Cortex of kidney (tissue), 1 donor: ENCODE results near the gene RNF145.

Experiments
- DNase-seq: peaks from one replicate; lab custom pipeline; 2025; lab: John Stamatoyannopoulos, UW

RNF145 gene

DNA sequence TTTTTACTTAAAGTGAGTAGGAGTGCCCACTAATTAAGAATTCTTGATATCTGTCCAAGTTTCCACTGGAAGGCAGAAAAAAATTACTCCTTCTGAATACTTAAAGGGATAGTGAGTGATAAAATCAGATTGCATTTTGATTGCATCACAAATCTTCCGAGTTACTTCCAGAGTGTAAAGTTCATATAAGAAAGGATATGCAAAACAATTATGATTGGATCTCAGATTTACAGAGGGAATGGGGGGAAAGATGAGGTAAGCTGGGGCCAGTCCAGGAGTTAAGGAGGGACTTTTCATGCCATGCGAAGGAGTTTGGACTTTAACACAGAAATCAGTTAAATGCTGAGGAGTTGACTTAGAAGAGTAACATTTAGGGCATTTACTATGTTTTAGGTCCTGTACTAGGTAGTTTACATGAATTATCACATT, 9.3 kb upstream of the RNF145 start:
- no peak for DNase-seq

DNA sequence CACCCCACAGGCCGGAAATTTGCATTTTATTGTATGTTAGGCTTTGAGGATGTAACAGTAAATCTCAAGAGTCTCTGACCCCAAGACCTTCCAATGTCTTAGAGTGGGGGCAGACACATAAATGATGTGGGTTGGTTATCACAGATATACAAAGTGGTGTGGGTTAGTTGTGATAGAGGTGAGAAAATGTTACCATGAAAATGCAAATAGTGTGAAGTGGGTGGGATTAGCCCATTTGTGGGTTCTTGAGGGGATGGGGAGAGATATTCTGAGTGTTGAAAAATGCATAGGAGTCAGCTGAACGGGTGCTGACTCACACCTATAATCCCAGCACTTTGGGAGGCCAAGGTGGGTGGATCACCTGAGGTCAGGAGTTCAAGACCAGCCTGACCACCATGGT, 7.9 kb upstream of the RNF145 start:
- DNase-seq: no peak

DNA sequence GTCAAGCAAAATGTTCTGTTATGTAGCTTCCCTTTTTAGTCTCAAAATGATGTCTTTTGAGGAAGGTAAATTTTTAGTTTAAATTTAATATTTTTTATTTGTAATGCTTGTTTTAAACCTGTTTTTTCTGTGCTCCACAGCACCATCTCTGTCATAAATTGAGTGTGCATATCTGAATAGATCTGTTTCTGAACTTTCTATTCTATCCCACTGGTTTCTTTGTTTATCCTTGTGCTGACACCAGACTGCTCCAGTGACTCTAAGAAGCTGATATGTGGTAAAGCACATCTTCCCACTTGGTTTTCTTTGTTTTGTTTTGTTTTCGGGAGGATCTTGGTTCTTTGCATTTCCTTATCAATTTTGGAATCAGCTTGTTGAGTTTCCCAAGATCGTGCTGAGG, 7.1 kb upstream of the RNF145 start:
- no peak for DNase-seq

DNA sequence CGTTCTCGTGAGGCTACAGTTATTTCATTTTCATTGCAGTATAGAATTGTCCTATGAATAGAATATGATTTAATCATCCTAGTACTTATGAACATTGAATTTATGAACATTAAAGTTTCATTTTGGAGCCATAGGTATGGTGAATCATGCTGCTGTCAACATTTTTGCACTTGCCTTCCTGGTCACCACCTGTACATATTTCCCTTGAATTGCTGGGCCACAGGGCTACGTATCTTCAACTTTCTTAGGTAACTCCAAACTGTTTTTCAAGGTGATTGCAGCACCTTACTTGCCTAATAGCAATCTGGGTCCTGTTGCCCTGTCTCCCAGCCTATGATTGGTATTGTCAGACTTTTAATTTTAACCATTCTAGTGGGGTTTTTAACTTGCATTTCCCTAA, 6.5 kb upstream of the RNF145 start:
- no peak for DNase-seq

DNA sequence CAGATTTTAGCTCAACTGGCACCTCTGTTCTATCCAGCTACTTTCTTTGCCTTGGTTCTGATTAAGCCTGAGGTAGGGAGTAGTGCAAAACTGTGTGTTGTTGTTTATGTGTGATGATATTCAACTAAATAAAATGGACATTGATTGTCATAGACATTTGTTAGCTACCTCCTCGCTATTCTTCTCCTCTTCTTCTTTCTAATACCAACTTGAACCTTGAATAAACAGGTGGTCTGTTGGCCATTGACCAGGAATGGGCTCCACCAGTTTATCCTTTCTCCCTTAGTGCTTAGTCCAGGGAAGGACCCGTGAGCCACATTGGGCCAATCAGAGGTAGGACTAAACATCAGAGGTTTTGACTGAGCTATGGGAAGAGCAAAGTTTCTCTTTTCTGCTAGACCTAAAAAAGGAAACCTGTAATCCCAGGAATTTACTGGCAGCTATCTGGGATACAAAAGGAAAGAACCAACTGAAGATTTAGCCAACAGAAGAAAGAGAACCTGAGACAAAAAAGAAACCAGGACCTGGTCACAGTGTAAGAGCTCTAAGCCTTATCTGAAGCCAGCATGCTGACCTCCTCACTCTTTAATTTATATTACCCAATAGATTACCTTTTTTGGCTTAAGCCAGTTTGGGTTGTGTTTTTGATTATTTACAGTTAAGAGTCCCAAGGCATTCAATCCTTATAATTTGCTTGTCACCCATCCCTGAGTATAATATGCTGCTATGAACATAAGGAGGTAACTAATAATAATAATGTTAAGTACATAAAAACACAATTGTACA, 5.3 kb upstream of the RNF145 start:
- no peak for DNase-seq

DNA sequence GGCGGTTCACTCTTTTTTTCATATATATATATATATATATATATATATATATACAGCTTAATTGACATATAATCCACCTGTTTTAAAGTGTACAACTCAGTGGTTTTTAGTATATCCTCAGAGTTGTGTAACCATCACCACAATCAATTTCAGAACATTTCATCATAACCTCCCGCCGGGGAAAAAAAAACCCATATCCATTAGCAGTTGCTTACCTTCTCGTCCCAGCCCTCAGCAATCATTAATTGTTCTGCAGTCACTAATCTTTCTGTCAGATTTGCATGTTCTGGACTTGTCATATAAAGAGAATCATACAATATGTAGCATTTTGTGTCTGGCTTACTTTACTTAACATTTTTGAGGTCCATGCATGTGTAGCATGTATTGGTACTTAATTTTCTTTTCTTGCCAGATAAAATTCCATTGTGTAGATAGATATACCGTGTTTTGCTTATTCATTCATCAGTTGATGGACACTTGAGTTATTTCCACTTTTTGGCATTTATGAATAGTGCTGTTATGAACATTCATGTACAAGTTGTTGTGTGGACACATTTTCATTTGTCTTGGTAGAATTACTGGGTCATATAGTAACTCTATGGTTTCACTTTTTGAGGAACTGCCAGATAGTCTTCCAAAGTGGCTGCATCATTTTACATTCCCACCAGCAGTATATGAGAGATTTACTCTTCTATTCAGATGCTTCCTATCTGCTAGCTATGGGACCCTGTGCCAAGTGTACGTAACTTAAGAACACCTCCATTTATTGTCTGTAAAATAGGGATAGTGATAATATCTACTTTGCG, 3.5 kb upstream of the RNF145 start:
- no peak for DNase-seq

DNA sequence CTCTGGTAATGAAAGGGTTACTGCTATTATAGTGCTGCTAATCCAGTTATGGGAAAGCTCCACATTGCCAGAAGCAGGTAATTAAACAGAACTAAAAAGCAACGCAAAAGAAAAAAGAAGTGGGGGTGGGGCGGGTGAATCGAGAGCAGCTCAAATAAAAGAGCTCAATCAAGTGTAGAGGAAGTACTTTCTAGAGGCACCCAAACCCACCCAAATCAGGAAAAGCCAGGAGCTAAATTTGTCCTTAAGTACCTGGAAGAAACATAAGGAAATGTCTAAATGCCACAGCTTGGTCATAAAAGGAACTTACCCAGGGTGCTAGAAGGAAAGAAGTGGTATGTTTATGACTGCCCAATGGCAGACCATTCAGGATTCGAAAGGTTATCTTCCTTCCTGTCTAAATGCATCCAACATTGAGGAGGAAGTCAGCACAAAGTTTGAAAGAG, 2.4 kb upstream of the RNF145 start:
- no peak for DNase-seq

DNA sequence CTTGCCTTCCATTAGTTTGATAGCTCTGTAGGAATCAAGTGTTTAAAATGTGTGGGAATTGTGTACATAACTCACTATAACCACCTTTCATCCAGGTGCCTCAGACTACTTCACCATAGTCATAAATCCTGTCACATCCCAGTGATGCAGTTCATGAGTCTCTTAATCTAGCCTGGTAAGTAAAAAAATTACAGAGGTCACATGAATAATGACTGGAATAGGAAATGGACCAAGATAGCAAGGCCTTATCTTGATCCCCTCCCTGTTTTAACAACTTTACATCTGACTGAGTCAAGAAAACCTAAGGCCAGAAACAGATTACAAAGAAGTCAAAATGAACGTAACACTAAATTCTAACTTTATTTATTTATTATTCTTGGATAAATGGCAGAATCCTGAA, 1.5 kb upstream of the RNF145 start:
- no peak for DNase-seq

DNA sequence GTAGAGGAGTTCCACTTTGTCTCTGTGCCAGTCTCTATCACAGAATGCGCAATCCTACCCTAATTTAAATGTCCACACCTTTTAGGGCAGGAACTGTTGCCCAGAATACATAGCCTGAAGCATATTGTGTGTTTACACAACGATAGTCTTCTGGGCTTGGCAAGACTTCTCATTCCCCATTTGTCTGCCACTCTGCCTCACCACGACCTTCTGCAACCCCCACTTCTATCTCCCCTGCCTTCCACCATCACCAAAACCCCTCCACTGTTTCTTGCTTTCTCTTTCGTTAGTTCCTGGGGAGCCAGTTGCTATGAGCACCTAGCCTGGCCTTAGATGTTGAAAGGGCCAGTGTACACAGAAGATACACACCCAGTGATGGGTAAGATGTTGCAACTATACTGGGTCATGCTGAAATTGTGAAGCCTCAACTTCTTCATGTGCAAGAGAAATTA, 883 bp upstream of the RNF145 start:
- DNase-seq: no peak

DNA sequence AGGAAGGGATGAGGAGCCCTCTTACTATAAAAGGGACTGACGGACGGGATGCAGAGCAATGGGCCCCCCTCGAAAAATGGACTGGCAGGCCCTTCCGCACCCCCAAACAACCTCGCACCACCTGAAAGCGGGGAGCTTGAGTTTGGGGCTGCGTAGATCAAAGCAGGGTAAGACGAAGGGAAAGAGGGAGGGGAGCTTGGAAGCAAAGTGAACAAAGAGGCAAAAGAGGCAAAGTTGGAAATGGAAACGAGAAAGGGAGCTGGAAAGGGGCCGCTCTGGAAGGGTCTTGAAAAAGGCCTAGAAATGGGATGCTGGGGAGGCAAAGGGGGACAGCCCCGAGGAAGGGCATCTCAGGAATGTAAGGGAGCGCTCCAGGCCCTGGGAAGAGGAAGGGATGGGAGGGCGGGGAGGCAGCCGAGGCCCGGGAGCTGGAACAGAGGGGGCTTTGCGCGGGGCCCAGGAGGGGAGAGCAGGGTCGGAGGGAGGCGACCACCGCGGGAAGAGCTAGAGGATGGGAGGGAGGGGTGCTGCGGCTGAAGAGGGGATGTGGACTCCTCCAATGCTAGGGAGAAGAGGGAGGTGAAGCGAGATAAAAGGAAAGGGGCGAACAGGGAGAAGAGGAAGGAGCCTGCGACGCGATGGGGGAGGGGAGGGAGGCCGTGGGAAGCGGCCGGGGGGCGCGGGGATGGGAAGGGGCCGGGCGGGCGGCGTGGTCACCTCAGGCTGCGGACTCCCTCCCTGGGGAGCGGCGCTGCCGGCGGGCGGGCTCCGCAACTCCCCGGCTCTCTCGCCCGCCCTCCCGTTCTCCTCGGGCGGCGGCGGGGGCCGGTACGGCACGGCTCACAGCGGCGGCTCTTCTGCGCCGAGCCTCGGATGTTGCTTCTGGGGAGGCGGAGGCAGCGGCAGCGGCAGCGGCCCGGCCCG, 577 bp downstream of the RNF145 start:
- no peak for DNase-seq

DNA sequence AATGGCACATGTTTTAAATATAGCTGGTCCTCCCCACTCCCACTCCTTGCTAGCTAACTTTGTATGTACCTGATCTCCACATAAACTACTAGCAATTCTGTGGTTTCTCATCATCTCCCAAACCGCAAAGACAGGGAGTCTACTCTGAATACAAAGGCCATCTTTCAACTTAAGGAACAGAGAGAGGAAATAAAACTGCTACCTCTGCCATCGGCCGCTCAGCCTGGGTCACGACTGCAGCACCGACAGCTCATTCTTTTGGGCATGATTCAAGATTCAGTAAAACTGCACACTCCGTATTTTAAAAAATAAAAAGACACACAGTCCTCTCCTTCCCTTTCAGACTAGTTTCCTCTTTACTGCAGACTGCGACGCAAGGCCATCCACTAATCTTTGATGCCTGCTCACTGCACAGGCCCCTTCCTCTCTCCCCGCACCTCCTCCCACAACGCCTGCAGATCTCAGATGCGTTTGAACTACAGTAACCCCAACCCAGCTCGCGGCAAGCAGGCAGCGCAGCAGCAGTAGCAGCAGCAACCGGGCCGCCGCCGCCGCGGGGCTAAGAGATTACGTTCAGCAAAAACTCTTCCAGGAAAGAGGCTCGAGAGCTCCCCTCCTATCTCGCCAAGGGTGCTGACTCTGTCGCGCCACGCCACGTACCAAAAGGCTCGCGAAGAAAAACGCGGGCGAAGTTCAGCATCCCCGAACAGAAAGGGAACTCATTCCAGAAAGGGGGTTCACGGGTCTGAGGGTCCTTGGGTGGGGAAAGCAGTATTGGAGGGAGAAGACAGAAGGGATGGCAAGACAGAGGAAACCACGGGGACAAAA, 1.5 kb downstream of the RNF145 start:
- DNase-seq: no peak

DNA sequence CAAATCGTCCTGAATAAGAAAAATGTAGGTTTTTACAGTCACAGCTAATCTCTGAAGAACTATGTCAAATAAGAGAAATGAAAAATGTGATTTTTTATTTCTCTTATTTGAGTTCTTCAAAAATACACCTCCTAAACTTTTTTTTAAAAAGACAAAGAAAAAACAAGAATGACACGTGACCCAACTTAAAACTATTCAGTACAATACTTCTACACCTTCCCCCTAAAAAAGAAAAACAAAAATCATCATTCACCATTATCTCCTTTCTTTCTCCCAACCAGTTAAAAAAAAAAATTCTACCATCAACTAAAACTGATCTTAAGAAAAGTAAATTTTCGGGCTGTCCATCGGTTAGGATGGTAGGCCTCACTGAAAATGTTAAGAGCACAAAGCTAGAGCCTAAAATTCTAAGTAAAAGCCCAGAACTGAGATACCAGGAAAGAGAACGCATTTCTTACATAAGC, 2.1 kb downstream of the RNF145 start:
- DNase-seq: no peak

DNA sequence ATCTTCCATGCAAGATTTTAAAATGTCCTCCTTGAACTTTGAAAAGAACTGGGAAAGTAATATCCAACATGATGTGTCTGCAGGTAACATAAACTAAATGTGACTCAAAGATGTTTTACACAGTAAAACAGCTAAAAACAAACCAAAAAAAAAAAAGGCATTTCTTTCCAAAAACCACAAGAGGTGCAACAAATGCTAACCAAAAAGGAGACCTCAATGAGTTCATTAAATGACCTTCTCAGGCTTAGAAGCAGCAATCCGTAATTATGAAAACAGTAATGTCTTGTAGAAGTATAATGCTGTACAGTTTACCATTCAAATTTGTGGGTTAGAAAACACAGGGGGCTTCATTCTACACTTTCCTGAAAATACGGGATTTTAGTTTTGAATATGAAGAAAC, 2.5 kb downstream of the RNF145 start:
- DNase-seq: no peak

DNA sequence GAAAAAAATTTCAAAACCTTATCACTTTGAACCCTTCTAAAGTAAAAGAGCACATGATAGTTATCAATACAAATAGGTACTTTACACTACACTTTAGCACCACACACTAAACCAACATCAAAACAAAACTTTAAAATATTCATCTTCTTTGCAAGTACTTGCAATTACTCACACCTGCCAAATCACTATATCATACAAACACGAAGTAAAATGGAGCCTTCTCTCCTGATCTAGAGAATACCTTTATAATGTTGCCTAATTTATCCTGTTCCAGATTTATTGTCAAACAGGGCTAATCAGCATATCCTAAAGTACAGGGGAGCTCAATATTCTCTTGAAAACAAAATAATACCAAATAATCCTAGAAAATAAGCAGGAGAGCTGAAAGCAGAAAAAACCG, 3.0 kb downstream of the RNF145 start:
- no peak for DNase-seq

DNA sequence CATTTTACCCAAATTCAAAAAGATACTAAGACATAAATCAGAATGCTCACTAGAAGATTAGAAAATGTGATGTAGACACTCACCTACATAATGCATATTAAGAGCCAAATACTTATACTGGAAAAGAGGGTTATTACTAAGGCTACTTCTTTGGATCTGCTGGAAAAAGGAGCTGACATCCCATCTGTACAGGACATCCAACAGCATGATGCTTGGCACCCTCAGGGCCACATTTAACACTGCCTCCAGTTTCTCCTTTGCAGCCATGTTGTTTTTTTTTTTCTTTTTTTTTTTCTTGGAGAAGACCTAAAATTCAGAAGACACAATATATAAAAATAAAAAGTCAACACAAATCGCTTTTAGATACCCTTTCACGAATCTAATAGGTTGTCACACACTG, 6.0 kb downstream of the RNF145 start:
- DNase-seq: no peak

DNA sequence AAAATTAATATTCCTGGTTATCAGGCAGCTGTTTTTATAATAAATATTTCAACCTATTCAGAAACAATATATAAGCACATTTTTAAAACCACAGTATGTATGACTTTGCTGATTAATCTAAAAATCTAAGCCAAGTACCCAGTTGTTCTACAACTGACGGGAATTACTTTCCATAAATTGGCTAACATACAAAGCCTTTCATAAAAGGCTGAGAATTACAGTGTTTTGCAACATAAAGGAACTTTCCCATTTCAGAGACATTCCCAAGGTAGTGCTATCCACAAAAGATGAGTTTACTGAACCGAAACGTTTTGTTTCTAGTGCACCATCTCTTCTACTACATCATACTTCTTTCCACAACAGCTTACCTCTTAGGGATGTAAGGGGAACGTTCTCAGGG, 7.2 kb downstream of the RNF145 start:
- DNase-seq: no peak

DNA sequence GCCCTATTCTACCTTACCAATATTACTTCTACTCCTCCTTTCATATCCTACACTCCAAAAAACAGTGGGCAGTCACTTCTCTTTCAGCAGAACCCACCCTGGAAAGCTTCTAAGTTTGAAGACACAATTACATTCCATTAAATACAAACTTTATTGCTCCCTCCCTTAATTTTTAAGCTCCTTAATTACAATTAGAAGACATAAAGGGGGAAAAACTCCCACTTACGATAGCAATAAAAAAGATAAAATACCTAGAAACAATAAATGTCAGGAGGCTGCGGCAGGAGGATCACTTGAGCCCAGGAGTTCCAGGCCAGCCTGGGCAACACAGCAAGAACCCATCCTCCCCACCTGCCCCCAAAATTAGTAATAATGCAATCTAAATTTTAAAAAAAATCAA, 9.6 kb downstream of the RNF145 start:
- DNase-seq: no peak

DNA sequence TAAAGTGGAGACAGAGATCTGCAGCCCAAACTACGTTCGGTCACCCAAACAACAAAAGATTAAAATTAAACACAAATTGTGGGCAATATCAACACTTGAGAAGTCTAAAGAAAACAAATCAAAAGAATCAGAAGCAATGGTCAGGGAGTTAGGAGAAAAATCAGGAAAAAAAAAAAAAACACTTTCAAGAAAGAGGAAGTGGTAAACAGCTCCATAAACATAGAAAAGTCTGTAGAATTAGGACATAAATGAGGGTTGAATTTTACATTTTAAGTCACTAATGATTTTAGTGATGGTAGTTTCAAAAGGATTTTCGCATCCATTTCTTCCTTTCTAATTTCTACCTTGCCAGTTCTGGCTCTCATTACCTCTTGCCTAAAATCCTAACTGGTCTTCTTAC, 10.1 kb downstream of the RNF145 start:
- no peak for DNase-seq

DNA sequence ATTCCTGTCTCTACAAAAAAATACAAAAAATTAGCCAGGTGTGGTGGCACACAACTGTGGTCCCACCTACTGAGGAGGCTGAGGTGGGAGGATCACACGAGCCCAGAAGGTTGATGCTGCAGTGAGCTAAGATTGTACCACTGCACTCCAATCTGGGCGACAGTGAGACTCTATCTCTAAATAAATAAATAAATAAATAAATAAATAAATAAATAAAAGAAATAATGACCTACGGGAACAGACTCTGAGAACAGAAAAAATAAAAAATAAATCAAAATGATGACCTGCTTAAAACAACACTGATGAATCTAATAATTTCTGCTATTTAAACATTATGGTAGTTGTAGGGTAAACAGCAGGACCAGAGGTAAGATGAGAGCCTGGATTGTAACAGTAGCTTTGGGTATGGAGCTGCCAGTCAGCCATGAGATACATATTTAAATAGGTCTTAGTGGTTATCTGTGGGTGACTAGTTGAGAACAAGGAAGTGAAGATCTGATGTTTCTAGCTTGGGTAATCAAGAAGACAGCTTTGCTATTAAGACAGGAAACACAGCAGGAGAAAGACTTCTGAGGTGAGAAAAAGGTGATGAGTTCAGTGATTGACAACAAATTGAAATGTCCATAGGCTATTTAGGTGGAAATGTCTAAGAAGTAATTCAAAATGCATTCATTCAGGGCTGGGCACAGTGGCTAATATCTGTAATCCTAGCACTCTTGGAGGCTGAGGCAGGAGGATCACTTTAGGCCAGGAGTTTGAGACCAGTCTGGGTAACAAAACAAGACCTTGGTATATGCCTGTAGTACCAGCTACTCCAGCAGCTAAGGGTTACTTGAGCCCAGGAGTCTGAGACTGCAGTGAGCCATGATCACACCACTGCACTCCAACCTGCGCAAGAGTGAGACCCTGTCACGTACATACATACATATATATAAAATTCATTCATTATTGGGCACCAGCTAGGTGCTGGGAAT, 11.0 kb downstream of the RNF145 start:
- DNase-seq: no peak

DNA sequence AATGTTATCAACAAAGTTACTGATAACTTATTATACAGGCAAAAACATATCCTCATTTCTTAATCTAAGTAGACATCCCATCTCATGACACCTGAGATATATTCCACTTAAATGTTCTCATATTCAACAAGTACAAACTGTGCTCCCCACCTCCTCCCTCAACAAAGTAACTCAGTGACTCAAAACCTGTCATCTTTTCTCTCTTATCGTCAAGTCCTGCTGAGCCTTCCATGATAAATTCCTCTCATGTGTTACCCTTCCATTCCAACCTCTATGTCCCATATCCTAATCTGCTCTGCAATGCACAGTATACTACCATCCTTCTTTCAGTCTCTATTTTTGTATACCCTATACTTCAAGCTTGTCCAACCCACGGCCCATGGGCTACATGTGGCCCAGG, 13.6 kb downstream of the RNF145 start:
- no peak for DNase-seq
